ENCODE data around the gene GPNMB. TPM values are rescaled to one million over a fixed set of nuclear protein-coding genes. Genes with fewer than 3 reads are reported as not detected.

GPNMB gene
- total RNA-seq, 1 experiment from 2014 or later = 0.04 TPM

DNA sequence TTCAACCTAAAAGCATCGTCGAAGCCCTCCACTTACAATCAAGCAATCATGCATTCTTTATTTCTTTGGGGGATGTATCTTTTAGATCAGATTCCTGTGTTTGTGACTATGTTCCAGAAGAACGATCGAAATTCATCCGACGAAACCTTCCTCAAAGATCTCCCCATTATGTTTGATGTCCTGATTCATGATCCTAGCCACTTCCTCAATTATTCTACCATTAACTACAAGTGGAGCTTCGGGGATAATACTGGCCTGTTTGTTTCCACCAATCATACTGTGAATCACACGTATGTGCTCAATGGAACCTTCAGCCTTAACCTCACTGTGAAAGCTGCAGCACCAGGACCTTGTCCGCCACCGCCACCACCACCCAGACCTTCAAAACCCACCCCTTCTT lies 13.8 kb downstream of the GPNMB start:
- ATAC-seq (no peak), DNase-seq (no peak)
- TF ChIP-seq, protein P1, sequence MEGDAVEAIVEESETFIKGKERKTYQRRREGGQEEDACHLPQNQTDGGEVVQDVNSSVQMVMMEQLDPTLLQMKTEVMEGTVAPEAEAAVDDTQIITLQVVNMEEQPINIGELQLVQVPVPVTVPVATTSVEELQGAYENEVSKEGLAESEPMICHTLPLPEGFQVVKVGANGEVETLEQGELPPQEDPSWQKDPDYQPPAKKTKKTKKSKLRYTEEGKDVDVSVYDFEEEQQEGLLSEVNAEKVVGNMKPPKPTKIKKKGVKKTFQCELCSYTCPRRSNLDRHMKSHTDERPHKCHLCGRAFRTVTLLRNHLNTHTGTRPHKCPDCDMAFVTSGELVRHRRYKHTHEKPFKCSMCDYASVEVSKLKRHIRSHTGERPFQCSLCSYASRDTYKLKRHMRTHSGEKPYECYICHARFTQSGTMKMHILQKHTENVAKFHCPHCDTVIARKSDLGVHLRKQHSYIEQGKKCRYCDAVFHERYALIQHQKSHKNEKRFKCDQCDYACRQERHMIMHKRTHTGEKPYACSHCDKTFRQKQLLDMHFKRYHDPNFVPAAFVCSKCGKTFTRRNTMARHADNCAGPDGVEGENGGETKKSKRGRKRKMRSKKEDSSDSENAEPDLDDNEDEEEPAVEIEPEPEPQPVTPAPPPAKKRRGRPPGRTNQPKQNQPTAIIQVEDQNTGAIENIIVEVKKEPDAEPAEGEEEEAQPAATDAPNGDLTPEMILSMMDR (conservative IDR thresholded peaks at IDR 0.05; ENCODE audit: low read depth, low read length) = no peak
- TF ChIP-seq EZH2 (IDR thresholded peaks at IDR 0.05; ENCODE audit: low read length, unreplicated experiment) (no peak), EZH2phosphoT487 (IDR thresholded peaks at IDR 0.05; ENCODE audit: borderline replicate concordance, low read length) (no peak)
- Histone ChIP-seq H2AFZ (ENCODE audit: low read length) (no peak overlapping the region), H4K20me1 (ENCODE audit: low read length) (no peaks in the 10 kb centered on the region), H3K4me2 (ENCODE audit: low read length) (no peak overlapping the region), H3K36me3 (ENCODE audit: low read depth, low read length) (no peaks in the 10 kb centered on the region), H3K4me3 (ENCODE audit: low read length) (no peak overlapping the region), H3K9me3 (ENCODE audit: low read length) (no peaks in the 10 kb centered on the region), H3F3A (ENCODE audit: low read length, unreplicated experiment) (no peaks in the 10 kb centered on the region), H3K79me2 (ENCODE audit: low read length) (no peaks in the 10 kb centered on the region), H3K4me1 (ENCODE audit: insufficient read depth, low read length) (no peaks in the 10 kb centered on the region), H3K9ac (ENCODE audit: low read length) (no peak overlapping the region), H3K27ac (ENCODE audit: low read length) (no peak overlapping the region), H3K27me3 (ENCODE audit: low read length) (peaks cover 4% of the 10 kb centered on the region; the same call in 1 of the 2 replicates), H3K9me2 (replicated peaks; ENCODE audit: low read length) (no peaks in the 10 kb centered on the region)
- intact Hi-C loops (cut with micrococcal nuclease) = loop anchor here (10.0 kb wide), 1 partner anchor 176 kb away; no protein-coding TSS in a partner anchor
- ChIA-PET POLR2A (ENCODE audit: unreplicated experiment) (no interaction called here), CTCF (no interaction called here)
- no TSS peak for BruUV-seq (replicated peaks)

DNA sequence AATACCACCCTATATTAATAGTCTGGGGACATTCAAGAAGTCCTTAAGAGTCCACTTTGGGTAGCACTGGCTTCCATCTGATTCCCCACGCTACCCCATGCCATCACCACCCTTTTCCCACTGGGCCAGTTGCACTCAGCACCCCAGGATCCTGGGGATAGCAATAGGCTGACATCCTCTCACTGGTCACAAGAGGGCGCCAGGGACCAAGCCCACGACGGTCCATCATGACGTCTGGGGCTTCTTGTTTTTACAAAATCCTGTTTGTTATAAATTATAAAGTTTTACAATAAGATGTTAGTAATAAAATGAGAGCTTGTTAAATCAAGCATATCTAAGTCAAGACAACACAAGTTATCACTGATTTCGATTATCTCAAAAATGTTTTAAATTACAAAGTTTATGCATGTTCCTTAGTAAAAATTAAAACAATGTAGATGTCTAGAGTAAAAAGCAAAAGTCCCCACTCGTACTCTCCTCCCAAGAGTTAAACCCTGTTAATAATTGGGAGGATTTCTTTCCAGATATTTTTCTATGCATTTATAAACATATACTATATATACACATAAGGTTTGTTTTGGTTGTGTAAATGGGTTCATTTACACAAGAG lies 15.4 kb downstream of the GPNMB start:
- POLR2A ChIA-PET (ENCODE audit: unreplicated experiment) = interaction anchor here (0.7 kb wide), 1 partner anchor 140 kb away, joined by 3 read pairs; no protein-coding TSS in a partner anchor
- Histone ChIP-seq H3K36me3 (ENCODE audit: low read depth, low read length) (no peaks in the 10 kb centered on the region), H3F3A (ENCODE audit: low read length, unreplicated experiment) (no peaks in the 10 kb centered on the region), H4K20me1 (ENCODE audit: low read length) (no peaks in the 10 kb centered on the region), H3K27ac (ENCODE audit: low read length) (no peak overlapping the region), H3K4me1 (ENCODE audit: insufficient read depth, low read length) (no peaks in the 10 kb centered on the region), H3K9me2 (replicated peaks; ENCODE audit: low read length) (no peaks in the 10 kb centered on the region), H3K9ac (ENCODE audit: low read length) (no peak overlapping the region), H3K79me2 (ENCODE audit: low read length) (no peaks in the 10 kb centered on the region), H3K4me2 (ENCODE audit: low read length) (peak overlapping the region; percentile 69), H3K4me3 (ENCODE audit: low read length) (0 out of 2 replicates have a peak overlapping the region, but pooled peaks have one; percentile 11), H2AFZ (ENCODE audit: low read length) (peak overlapping the region; percentile 24; the same call in 1 of the 2 replicates), H3K27me3 (ENCODE audit: low read length) (peaks cover 4% of the 10 kb centered on the region; the same call in 1 of the 2 replicates), H3K9me3 (ENCODE audit: low read length) (no peaks in the 10 kb centered on the region)
- intact Hi-C loops (cut with micrococcal nuclease) = loop anchor here (2.0 to 10.0 kb wide), 2 partner anchors 77 to 177 kb away; no protein-coding TSS in a partner anchor
- ATAC-seq = peak; percentile 99
- CTCF ChIA-PET = interaction anchor here (0.6 to 0.9 kb wide), 2 partner anchors 11 to 32 kb away, joined by 3 to 5 read pairs; no protein-coding TSS in a partner anchor
- peak; percentile 72 for DNase-seq
- TF ChIP-seq EZH2phosphoT487 (IDR thresholded peaks at IDR 0.05; ENCODE audit: borderline replicate concordance, low read length) = no peak
- TF ChIP-seq, protein P1 (conservative IDR thresholded peaks at IDR 0.05; ENCODE audit: low read depth, low read length) = peak; percentile 91
- no TSS peak for BruUV-seq (replicated peaks)

GRCh38 chr7:23264916-23265458 lies 18.4 kb downstream of the GPNMB start:
- intact Hi-C loops (cut with micrococcal nuclease) = loop anchor here (10.0 kb wide), 1 partner anchor 180 kb away; no protein-coding TSS in a partner anchor
- no peak for DNase-seq
- H3K9ac ChIP-seq (ENCODE audit: low read length) = no peak overlapping the region
- TF ChIP-seq EZH2phosphoT487 (IDR thresholded peaks at IDR 0.05; ENCODE audit: borderline replicate concordance, low read length) = no peak
- TF ChIP-seq EZH2 (IDR thresholded peaks at IDR 0.05; ENCODE audit: low read length, unreplicated experiment) = no peak
- TF ChIP-seq, protein P1 (conservative IDR thresholded peaks at IDR 0.05; ENCODE audit: low read depth, low read length) = no peak
- POLR2A ChIA-PET (ENCODE audit: unreplicated experiment) = no interaction called here
- no peaks in the 10 kb centered on the region for H3K27me3 ChIP-seq (ENCODE audit: low read length)
- no peak for ATAC-seq
- no peaks in the 10 kb centered on the region for H3K9me3 ChIP-seq (ENCODE audit: low read length)
- BruUV-seq (replicated peaks) = no TSS peak
- H3K4me3 ChIP-seq (ENCODE audit: low read length) = no peak overlapping the region
- H4K20me1 ChIP-seq (ENCODE audit: low read length) = no peaks in the 10 kb centered on the region
- no peaks in the 10 kb centered on the region for H3K36me3 ChIP-seq (ENCODE audit: low read depth, low read length)
- no peak overlapping the region for H2AFZ ChIP-seq (ENCODE audit: low read length)
- CTCF ChIA-PET = interaction anchor here (0.6 kb wide), 1 partner anchor 117 kb away, joined by 3 read pairs; no protein-coding TSS in a partner anchor
- H3K9me2 ChIP-seq (replicated peaks; ENCODE audit: low read length) = no peaks in the 10 kb centered on the region
- H3K4me1 ChIP-seq (ENCODE audit: insufficient read depth, low read length) = no peaks in the 10 kb centered on the region
- no peaks in the 10 kb centered on the region for H3K79me2 ChIP-seq (ENCODE audit: low read length)
- H3K27ac ChIP-seq (ENCODE audit: low read length) = no peak overlapping the region
- no peaks in the 10 kb centered on the region for H3F3A ChIP-seq (ENCODE audit: low read length, unreplicated experiment)
- H3K4me2 ChIP-seq (ENCODE audit: low read length) = no peak overlapping the region
